Glutamatergic neuron (in vitro differentiated cells): ENCODE data around the gene PSMB2. TPM values are rescaled to one million over a fixed set of nuclear protein-coding genes. Genes with fewer than 3 reads are reported as not detected.

Experiments
- DNase-seq: peaks from one replicate; pipeline ENCODE4 v3.0.0; 2022
- H3K27ac Mint-ChIP-seq: one replicate; pipeline ENCODE4 v1.8.0; 2020; ENCODE audit warnings: mild to moderate bottlenecking, mixed read lengths, inconsistent platforms; ENCODE audit not compliant: unreplicated experiment
- H3K27me3 Mint-ChIP-seq: one replicate; pipeline ENCODE4 v1.8.0; 2020; ENCODE audit warnings: mild to moderate bottlenecking, moderate library complexity, mixed read lengths, inconsistent platforms; ENCODE audit not compliant: unreplicated experiment
- H3K36me3 Mint-ChIP-seq: one replicate; pipeline ENCODE4 v1.8.0; 2020; ENCODE audit warnings: mild to moderate bottlenecking, mixed read lengths, inconsistent platforms; ENCODE audit not compliant: unreplicated experiment
- H3K4me1 Mint-ChIP-seq: one replicate; pipeline ENCODE4 v1.8.0; 2020; ENCODE audit warnings: mild to moderate bottlenecking, low read depth, mixed read lengths, inconsistent platforms; ENCODE audit not compliant: unreplicated experiment
- H3K4me3 Mint-ChIP-seq: one replicate; pipeline ENCODE4 v1.8.0; 2020; ENCODE audit warnings: mild to moderate bottlenecking, mixed read lengths, inconsistent platforms; ENCODE audit not compliant: unreplicated experiment
- H3K9me3 Mint-ChIP-seq: one replicate; pipeline ENCODE4 v1.8.0; 2020; ENCODE audit warnings: mild to moderate bottlenecking, moderate library complexity, mixed read lengths, inconsistent platforms; ENCODE audit not compliant: unreplicated experiment
- CTCF ChIP-seq: fragments of 200-600 bp; sonication (generic); IDR thresholded peaks from one replicate; pipeline ENCODE4 v1.5.0; 2021; ENCODE audit not compliant: partially characterized antibody, unreplicated experiment
- total RNA-seq: library from RNA; stranded (reverse); fragmentation: NEBNext Ultra II Directional; extraction: Animal tissue kit (Norgen Biotek cat#: 25700); gene quantifications from one replicate; pipeline ENCODE4 v1.2.1, GENCODE V29; 2021; ENCODE audit not compliant: unreplicated experiment

PSMB2 gene
- total RNA-seq, 1 donor from 2014 or later = 85.8 TPM

DNA sequence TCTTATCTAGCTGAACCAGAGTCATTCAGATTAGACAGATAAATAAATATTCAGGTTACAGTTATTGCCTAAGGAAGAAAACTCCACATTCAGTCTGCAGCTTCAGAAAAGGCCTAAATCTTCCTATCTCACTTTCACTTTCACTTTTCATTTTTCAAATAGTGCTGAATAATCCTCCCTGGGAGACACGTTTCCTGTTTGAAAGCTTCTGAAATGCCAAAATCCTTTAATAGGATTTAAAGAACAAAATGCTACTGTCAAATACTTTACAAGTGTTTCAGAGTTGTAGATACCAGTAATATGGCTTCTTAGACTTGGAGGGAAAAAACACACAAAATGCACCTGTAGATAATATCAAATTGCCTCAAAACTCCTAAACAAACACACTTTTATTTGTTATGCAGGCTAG is 3.9 kb downstream of the PSMB2 start:
- Mint-ChIP-seq H3K27me3 (peaks cover 8% of the 10 kb centered on the region), H3K4me3 (no peak overlapping the region), H3K36me3 (peaks cover 4% of the 10 kb centered on the region), H3K9me3 (peaks cover 9% of the 10 kb centered on the region), H3K4me1 (peaks cover 14% of the 10 kb centered on the region), H3K27ac (no peak overlapping the region)
- no peak for TF ChIP-seq CTCF
- no peak for DNase-seq

DNA sequence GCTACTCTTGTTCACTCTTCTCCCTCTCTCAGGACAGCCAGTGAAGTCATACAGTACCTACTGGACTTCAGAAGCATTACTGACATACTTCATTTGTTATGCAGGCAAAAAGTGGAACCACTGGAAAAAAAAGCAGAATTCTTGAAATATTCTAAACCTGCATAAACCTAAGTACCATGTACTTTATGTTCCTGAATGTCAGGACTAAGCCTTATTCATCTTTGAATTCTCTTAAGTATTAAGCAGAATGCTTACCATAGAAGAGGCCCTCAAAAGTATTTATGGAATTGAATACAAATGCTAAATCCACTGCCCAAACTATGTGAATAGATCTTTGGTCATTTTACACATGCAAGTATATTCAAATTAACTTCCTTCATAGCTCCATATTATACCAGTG is 7.8 kb downstream of the PSMB2 start:
- H3K27ac Mint-ChIP-seq = no peak overlapping the region
- H3K4me3 Mint-ChIP-seq = no peak overlapping the region
- no peaks in the 10 kb centered on the region for H3K9me3 Mint-ChIP-seq
- no peak for TF ChIP-seq CTCF
- H3K36me3 Mint-ChIP-seq = no peaks in the 10 kb centered on the region
- DNase-seq = no peak
- peaks cover 8% of the 10 kb centered on the region for H3K4me1 Mint-ChIP-seq
- no peaks in the 10 kb centered on the region for H3K27me3 Mint-ChIP-seq

DNA sequence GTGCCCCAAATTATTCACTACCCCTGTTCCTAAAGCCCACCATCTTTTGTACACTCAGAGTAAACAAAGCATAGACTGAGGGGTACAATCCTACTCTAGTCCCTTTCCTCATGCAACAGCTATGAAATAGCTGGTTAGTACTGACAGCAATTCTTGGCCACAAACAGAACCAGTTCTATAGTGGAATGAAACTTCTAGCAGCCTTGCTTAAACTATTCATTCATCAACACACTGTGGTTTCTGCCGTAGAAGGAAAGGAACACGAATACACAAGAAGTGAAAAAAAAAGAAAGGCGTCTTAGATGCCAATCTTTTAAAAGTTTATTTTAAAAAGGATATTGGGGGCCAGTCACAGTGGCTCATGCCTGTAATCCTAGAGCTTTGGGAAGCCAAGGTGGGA is 9.9 kb downstream of the PSMB2 start:
- DNase-seq = no peak
- Mint-ChIP-seq H3K4me3 (no peak overlapping the region), H3K9me3 (no peaks in the 10 kb centered on the region), H3K36me3 (no peaks in the 10 kb centered on the region), H3K27ac (no peak overlapping the region), H3K27me3 (no peaks in the 10 kb centered on the region), H3K4me1 (no peaks in the 10 kb centered on the region)
- TF ChIP-seq CTCF = no peak

DNA sequence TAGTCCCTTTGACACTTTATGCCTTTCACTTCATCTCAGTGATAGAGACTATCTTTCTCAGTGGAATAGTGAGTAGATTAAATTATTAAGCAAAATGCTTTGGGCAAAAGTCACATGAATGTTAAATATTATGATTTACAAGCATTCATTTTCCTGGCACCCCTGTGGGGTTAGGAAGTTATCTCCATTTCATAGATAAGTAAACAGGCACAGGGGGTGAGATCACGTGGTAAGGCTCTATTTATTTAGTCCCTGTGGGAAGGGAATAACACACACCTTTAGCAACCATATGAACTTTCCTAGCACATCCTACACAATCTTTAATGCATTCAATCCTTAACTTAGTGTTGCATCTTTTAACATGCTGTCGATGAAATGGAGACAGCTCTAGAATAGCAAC is 12.3 kb downstream of the PSMB2 start:
- H3K4me3 Mint-ChIP-seq = no peak overlapping the region
- H3K36me3 Mint-ChIP-seq = no peaks in the 10 kb centered on the region
- no peak for DNase-seq
- TF ChIP-seq CTCF = no peak
- no peaks in the 10 kb centered on the region for H3K27me3 Mint-ChIP-seq
- H3K9me3 Mint-ChIP-seq = no peaks in the 10 kb centered on the region
- no peak overlapping the region for H3K27ac Mint-ChIP-seq
- H3K4me1 Mint-ChIP-seq = no peaks in the 10 kb centered on the region

- no peak overlapping the region for H3K27ac Mint-ChIP-seq
- H3K4me1 Mint-ChIP-seq = peaks cover 17% of the 10 kb centered on the region
- H3K27me3 Mint-ChIP-seq = no peaks in the 10 kb centered on the region
- no peak for TF ChIP-seq CTCF
- no peaks in the 10 kb centered on the region for H3K36me3 Mint-ChIP-seq
- no peaks in the 10 kb centered on the region for H3K9me3 Mint-ChIP-seq
- no peak overlapping the region for H3K4me3 Mint-ChIP-seq
- no peak for DNase-seq
Observed at GRCh38 chr1:35623832-35624231, 17.5 kb downstream of the PSMB2 start.
